NB4 (cell line): ENCODE data around the gene PRPF8.

Source experiments
- DNase-seq: peaks from one replicate; pipeline ENCODE4 v3.0.0; 2010; ENCODE audit warnings: low read depth
- H3K4me3 ChIP-seq: one replicate; pipeline ENCODE4 v1.5.1; 2011; ENCODE audit warnings: mild to moderate bottlenecking, low read depth, low read length, moderate library complexity
- MYC ChIP-seq: IDR thresholded peaks from 2 replicates; pipeline ENCODE4 v1.6.1; 2011; ENCODE audit warnings: low read depth, low read length
- POLR2A ChIP-seq: IDR thresholded peaks from 2 replicates; pipeline ENCODE4 v1.6.1; 2011; ENCODE audit warnings: mild to moderate bottlenecking; ENCODE audit not compliant: insufficient read length; ENCODE audit errors: extremely low read depth
- TF ChIP-seq, protein P1 (sequence below): IDR thresholded peaks from 2 replicates; pipeline ENCODE4 v1.6.1; 2011; ENCODE audit warnings: low read depth, low read length
- TF ChIP-seq, protein P2 (sequence below): IDR thresholded peaks from one replicate; pipeline ENCODE4 v1.5.1; 2012; ENCODE audit warnings: low read depth, low read length

The PRPF8 gene

DNA sequence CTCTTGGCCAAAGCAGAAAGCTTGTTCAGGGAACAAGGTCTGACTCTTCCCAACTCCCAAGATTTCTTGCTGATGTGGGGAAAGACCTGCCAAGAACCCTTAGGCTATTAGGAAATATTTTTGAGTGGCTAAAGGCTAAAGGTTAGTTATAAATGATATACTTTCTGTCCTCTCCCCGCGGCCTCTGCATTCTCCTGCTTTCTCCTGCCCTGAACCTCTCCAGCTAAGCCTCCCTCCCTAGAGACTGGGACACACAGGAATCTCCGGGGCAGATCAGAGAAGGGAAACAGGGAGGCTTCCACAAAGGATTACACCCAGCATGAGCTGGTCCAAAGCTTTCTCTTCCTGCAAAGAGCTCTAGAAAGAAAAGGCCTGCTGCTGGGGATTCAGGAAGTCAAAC is 58.3 kb downstream of the PRPF8 start:
- TF ChIP-seq, protein P1, sequence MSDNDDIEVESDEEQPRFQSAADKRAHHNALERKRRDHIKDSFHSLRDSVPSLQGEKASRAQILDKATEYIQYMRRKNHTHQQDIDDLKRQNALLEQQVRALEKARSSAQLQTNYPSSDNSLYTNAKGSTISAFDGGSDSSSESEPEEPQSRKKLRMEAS = no peak
- TF ChIP-seq MYC (no peak), POLR2A (no peak)
- TF ChIP-seq, protein P2, sequence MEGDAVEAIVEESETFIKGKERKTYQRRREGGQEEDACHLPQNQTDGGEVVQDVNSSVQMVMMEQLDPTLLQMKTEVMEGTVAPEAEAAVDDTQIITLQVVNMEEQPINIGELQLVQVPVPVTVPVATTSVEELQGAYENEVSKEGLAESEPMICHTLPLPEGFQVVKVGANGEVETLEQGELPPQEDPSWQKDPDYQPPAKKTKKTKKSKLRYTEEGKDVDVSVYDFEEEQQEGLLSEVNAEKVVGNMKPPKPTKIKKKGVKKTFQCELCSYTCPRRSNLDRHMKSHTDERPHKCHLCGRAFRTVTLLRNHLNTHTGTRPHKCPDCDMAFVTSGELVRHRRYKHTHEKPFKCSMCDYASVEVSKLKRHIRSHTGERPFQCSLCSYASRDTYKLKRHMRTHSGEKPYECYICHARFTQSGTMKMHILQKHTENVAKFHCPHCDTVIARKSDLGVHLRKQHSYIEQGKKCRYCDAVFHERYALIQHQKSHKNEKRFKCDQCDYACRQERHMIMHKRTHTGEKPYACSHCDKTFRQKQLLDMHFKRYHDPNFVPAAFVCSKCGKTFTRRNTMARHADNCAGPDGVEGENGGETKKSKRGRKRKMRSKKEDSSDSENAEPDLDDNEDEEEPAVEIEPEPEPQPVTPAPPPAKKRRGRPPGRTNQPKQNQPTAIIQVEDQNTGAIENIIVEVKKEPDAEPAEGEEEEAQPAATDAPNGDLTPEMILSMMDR = no peak
- DNase-seq = no peak
- no peak overlapping the region for H3K4me3 ChIP-seq

DNA sequence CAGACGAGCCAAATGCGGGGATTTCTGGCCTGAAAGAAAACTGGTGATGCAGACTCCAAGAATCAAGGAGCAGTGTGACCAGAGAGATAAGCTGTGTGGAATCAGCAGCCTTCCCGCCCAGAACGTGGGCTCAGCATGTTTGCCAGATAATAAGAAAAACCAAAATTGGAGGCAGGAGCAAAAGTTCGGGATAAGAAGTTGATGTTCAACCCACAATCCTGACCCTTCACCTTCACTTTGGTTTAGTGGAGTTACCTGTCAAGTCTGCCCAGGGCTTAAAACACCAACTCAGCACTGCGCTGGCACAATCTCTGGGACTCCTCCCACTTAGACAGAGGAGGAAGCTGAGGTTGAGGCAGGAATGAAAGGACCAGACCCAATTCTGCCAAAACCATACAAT is 59.1 kb downstream of the PRPF8 start:
- DNase-seq = no peak
- TF ChIP-seq, protein P2 = no peak

DNA sequence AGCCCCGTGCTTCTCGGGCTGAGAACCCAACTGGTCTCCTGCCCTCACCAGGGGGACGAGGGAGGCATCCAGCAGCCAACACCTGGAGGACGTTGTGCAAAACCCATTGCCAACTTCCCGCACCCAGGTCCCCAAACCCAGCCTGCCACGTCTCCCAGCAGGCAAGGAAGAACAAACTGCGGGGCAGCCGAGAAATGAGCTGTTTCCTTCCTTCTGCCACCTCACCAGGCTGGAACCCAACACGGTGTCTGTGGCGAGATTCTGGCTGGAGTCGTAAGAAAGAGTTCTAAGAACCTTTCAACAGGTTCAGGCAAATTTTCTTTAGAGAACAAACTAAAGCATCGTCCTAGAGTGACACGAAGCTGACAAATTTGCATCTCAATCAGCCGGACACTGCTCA is 59.6 kb downstream of the PRPF8 start:
- no peak for DNase-seq
- TF ChIP-seq POLR2A (no peak), MYC (no peak)
- TF ChIP-seq, protein P1 = no peak
- TF ChIP-seq, protein P2 = no peak
- H3K4me3 ChIP-seq = no peak overlapping the region

More for the DNA sequence above, 59.1 kb downstream of the PRPF8 start:
- no peak overlapping the region for H3K4me3 ChIP-seq

DNA sequence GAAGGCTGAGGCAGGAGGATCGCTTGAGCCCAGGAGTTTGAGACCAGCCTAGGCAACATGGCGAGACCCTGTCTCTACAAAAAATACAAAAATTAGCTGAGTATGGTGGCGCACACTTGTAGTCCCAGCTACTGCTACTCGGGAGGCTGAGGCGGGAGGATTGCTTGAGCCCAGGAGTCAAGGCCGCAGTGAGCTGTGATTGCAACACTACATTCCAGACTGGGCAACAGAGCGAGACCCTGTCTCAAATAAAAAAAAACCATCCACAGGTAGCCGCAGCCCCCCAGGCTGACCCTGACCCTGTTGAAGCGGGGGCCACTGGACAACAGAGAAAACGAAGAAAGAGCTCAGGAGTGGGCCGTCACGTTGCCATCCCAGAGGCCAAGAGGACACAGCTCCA is 60.0 kb downstream of the PRPF8 start:
- TF ChIP-seq, protein P2 = no peak
- TF ChIP-seq, protein P1 = no peak
- H3K4me3 ChIP-seq = no peak overlapping the region
- no peak for DNase-seq

DNA sequence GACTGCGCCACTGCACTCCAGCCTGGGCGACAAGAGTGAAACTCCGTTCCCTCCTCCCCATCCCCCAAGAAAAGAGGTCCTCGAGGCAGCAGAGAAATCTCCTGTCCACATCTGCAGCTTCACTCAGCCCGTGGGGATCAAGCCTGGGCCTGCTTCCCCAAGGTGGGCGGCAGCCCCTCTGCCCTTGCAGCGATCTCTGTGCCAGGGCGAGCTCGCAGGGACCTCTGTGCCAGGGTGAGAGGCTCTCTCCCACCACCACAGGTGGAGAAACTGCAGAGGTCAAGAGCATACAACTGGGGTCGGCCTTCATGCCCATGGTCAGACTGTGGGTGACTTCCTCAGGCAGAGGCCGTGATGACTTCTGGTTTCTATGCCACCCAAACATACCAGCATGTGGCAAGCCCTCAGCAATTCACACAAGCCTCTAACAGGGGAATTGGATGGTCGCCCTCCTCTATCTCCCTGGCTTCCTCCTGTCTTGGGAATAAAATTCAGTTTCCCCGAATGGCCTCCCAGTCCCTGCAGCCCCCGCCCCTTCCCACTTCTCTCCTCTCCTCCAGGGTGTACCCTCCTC is 61.5 kb downstream of the PRPF8 start:
- no peak overlapping the region for H3K4me3 ChIP-seq
- DNase-seq = no peak
- no peak for TF ChIP-seq MYC
- TF ChIP-seq, protein P2 = no peak
- TF ChIP-seq, protein P1 = no peak
- no peak for TF ChIP-seq POLR2A

DNA sequence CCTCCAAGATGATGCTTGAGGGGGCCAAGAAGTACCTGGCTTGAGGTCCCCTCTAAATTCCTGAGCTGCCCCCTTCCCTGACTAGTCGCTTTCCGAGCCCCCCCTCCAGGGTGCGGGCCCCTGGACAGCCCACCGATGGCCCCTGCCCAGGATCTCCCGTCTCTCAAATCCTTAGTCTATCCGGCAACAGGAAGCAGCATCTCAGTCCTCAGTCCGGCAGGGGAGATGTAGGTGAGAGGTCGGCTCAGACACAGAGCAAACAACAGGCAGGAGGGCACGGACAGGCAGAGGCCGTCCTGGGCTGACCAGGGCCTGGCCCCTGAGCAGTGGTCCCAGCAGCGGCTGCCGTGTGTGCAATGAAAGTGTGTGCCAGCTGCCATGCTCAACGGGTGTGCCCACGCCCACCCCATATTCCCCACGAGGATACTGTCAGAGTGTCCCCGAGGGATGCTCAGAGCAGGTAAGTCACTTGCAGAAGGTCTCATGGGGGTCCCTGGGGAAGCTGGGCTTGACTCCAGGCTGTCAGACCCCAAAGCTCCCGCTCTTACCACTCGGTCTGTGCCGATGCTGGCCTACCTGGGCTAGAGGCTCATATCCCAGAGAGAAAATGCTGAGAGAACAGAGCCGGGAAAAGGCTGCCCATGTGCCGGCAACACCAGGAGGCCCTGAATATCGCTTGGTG is 63.3 kb downstream of the PRPF8 start:
- TF ChIP-seq MYC = no peak
- no peak for TF ChIP-seq POLR2A
- TF ChIP-seq, protein P1 = no peak
- TF ChIP-seq, protein P2 = no peak
- no peak for DNase-seq
- H3K4me3 ChIP-seq = no peak overlapping the region
